Measurements from ENCODE around the gene PLXNA1.

The PLXNA1 gene

GRCh38 chr3:126945891-126946290, 37.0 kb upstream of the PLXNA1 start:
- no peak for TF ChIP-seq ZBTB7A (tag by site-specific recombination; IDR thresholded peaks at IDR 0.05; ENCODE audit: low read depth)
- no peak for TF ChIP-seq ZSCAN23 (tag by site-specific recombination; IDR thresholded peaks at IDR 0.05)
- TF ChIP-seq ZNF274 (IDR thresholded peaks at IDR 0.05; ENCODE audit: low read length): no peak
- no peak for TF ChIP-seq ZNF274 (tag by site-specific recombination; IDR thresholded peaks at IDR 0.05; ENCODE audit: borderline replicate concordance)
- no peak for TF ChIP-seq ZBTB49 (tag by site-specific recombination; IDR thresholded peaks at IDR 0.05; ENCODE audit: low read depth)
- no peak for TF ChIP-seq KLF8 (tag by site-specific recombination; IDR thresholded peaks at IDR 0.05)
- no peak for TF ChIP-seq ZNF626 (tag by site-specific recombination; IDR thresholded peaks at IDR 0.05)
- TF ChIP-seq SCRT2 (tag by site-specific recombination; IDR thresholded peaks at IDR 0.05): no peak
- no peak for TF ChIP-seq ZNF660 (tag by site-specific recombination; IDR thresholded peaks at IDR 0.05)
- no peak for TF ChIP-seq ZNF202 (tag by site-specific recombination; IDR thresholded peaks at IDR 0.05; ENCODE audit: borderline replicate concordance)
- POLR2A ChIA-PET: no interaction called here
- Histone ChIP-seq H3K4me3 (ENCODE audit: low read depth, low read length) (no peak overlapping the region), H3K9me3 (ENCODE audit: control insufficient read depth, insufficient read depth, low read depth, low read length) (no peaks in the 10 kb centered on the region), H3K4me1 (ENCODE audit: control insufficient read depth, insufficient read depth, low read length) (no peaks in the 10 kb centered on the region), H3K27ac (ENCODE audit: extremely low read depth, low read depth, low read length) (no peak overlapping the region), H3K36me3 (ENCODE audit: control insufficient read depth in 2 of 2, insufficient read depth in 1 of 2, low read length in 2 of 2) (peaks cover 0 to 11% of the 10 kb centered on the region in 2 experiments; a peak in 1 of 3 replicates)
- CTCF ChIA-PET: interaction anchor here (0.8 kb wide), 1 partner anchor 143 kb away, joined by 3 read pairs; no protein-coding TSS in a partner anchor

GRCh38 chr3:126946405-126946804, 36.5 kb upstream of the PLXNA1 start:
- H3K9me3 ChIP-seq (ENCODE audit: control insufficient read depth, insufficient read depth, low read depth, low read length): no peaks in the 10 kb centered on the region
- no peak for TF ChIP-seq PRDM10 (tag by site-specific recombination; IDR thresholded peaks at IDR 0.05)
- TF ChIP-seq ZNF148 (tag by site-specific recombination; IDR thresholded peaks at IDR 0.05; ENCODE audit: borderline replicate concordance): no peak
- no peak for TF ChIP-seq ZNF664 (tag by site-specific recombination; IDR thresholded peaks at IDR 0.05)
- no peak for TF ChIP-seq ZNF600 (tag by site-specific recombination; IDR thresholded peaks at IDR 0.05)
- no peak for TF ChIP-seq SETDB1 (IDR thresholded peaks at IDR 0.05; ENCODE audit: insufficient read length, low read length)
- TF ChIP-seq PRDM1 (tag by site-specific recombination; IDR thresholded peaks at IDR 0.05): no peak
- TF ChIP-seq ZNF629 (tag by site-specific recombination; IDR thresholded peaks at IDR 0.05): no peak
- TF ChIP-seq ZNF76 (tag by site-specific recombination; IDR thresholded peaks at IDR 0.05; ENCODE audit: borderline replicate concordance, low read depth): no peak
- TF ChIP-seq YY1 (tag by site-specific recombination; IDR thresholded peaks at IDR 0.05): no peak
- TF ChIP-seq ATF2 (tag by site-specific recombination; IDR thresholded peaks at IDR 0.05; ENCODE audit: low read depth): no peak
- TF ChIP-seq SP2 (tag by site-specific recombination; IDR thresholded peaks at IDR 0.05): no peak
- no peak for TF ChIP-seq ZBTB7A (tag by site-specific recombination; IDR thresholded peaks at IDR 0.05; ENCODE audit: low read depth)
- TF ChIP-seq ZBTB17 (tag by site-specific recombination; IDR thresholded peaks at IDR 0.05): no peak
- CTCF ChIA-PET: interaction anchor here (0.8 kb wide), 1 partner anchor 144 kb away, joined by 3 read pairs; no protein-coding TSS in a partner anchor
- H3K27ac ChIP-seq (ENCODE audit: extremely low read depth, low read depth, low read length): no peak overlapping the region
- POLR2A ChIA-PET: no interaction called here
- H3K4me1 ChIP-seq (ENCODE audit: control insufficient read depth, insufficient read depth, low read length): no peaks in the 10 kb centered on the region
- no peak overlapping the region for H3K4me3 ChIP-seq (ENCODE audit: low read depth, low read length)
- peaks cover 0 to 11% of the 10 kb centered on the region in 2 experiments; a peak in 1 of 3 replicates for H3K36me3 ChIP-seq (ENCODE audit: control insufficient read depth in 2 of 2, insufficient read depth in 1 of 2, low read length in 2 of 2)

All from HEK293 (cell line).